Measurements from ENCODE around the gene CLSTN1.

GRCh38 chr1:9842781-9843575 is 19.2 kb upstream of the CLSTN1 start:
- TF ChIP-seq EZH2 (IDR thresholded peaks at IDR 0.05; ENCODE audit: insufficient read depth, poor library complexity, severe bottlenecking) (no peak), EZH2phosphoT487 (IDR thresholded peaks at IDR 0.05; ENCODE audit: insufficient read depth, low read depth) (no peak)
